NCI-H524 treated with DMSO at 0.1 percent for 48 hours (cell line): ENCODE measurements around the gene PLXND1.
"Not testable (repeated sequence)": the region's sequence is repeated elsewhere in the genome, so short reads cannot be mapped to it uniquely, and the experiment has no call there.

Experiments used
- DNase-seq: peaks from one replicate; lab custom pipeline; 2025; lab: John Stamatoyannopoulos, UW

PLXND1 gene

GRCh38 chr3:129612534-129613366 lies 6.3 kb upstream of the PLXND1 start:
- no peak for DNase-seq

DNA sequence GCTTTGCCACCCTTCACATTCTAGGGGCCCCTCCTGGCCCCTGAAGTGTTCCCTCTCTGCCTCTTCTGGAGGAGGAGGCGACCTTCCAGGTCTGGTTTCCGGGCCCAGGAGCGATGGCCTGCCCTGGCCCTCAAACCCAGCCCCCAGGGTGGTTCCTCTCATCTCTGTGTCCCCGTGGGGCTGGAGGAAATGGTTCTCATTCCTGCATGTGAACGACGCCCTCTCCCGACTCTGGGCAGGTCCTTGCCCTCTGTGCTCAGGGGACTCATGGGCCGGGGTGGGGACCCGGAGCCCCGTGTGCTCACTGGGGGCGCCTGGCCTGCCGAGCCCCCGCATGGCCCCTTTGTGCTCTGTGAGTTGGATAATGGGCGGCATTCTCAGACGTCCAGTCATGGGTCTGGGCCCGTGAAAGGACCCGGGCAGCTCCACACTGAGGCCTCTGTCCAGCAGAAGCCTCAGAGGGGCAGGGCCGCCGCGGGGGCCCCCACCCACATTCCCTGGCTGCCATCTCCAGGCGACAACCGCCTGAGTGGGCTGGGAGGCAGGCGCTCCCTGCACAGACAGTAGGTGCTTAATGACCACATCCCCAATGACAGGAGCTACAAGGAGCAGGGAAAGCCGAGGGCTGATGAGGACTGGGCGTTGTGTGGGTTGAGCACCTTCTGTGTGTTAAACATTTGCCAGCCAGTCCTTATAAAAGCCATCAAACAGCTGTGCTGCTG lies 5.5 kb upstream of the PLXND1 start:
- DNase-seq: no peak

GRCh38 chr3:129611446-129611800 lies 4.9 kb upstream of the PLXND1 start:
- no peak for DNase-seq

DNA sequence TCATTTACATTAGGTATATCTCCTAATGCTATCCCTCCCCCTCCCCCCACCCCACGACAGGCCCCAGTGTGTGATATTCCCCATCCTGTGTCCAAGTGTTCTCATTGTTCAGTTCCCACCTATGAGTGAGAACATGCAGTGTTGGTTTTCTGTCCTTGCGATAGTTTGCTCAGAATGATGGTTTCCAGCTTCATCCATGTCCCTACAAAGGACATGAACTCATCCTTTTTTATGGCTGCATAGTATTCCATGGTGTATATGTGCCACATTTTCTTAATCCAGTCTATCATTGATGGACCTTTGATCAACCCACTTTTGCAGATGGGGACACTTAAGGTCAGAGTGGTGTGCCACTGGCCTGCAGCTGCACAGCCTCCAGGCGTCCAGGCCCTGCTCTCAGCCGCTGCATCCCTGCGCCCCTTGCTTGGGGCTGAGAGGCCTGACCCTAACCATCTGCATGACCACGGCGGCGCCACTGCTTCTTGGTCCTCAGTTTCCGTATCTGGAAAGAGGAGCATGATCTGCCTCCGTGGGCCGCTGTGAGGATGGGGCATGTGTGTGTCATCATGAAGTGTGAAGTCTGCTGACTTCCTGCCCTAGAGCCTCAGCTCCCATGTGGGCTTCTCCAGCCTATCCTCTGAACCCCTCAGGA lies 4.4 kb upstream of the PLXND1 start:
- DNase-seq: not testable (repeated sequence)

DNA sequence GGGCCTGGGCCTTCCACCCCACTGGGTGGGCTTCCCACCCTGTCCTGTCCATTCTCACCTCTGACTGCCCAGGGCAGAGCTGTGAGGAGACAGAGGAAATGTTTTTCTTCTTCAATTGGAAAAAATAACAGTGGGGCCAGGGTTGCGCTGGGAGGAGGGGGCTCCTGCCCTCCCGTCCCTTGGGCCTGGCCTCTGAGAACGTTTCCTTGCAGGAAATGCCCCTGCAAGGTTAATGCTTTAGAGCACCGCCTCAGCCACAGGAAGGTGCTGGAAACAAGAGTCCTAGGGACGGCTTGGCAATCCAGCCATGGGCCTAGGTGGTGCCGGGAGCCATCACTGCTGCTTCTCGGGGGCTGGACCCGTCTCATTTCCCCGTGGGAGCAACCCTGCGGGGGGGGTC lies 3.8 kb upstream of the PLXND1 start:
- no peak for DNase-seq

- no peak for DNase-seq
These were observed 3.2 kb upstream of the PLXND1 start for GRCh38 chr3:129609591-129610182.

GRCh38 chr3:129608936-129609590 lies 2.6 kb upstream of the PLXND1 start:
- no peak for DNase-seq

- peak; percentile 20 for DNase-seq
These were observed 1.8 kb upstream of the PLXND1 start for GRCh38 chr3:129608087-129608935.

- DNase-seq: no peak
These were observed 1.1 kb upstream of the PLXND1 start for GRCh38 chr3:129607391-129608068.

DNA sequence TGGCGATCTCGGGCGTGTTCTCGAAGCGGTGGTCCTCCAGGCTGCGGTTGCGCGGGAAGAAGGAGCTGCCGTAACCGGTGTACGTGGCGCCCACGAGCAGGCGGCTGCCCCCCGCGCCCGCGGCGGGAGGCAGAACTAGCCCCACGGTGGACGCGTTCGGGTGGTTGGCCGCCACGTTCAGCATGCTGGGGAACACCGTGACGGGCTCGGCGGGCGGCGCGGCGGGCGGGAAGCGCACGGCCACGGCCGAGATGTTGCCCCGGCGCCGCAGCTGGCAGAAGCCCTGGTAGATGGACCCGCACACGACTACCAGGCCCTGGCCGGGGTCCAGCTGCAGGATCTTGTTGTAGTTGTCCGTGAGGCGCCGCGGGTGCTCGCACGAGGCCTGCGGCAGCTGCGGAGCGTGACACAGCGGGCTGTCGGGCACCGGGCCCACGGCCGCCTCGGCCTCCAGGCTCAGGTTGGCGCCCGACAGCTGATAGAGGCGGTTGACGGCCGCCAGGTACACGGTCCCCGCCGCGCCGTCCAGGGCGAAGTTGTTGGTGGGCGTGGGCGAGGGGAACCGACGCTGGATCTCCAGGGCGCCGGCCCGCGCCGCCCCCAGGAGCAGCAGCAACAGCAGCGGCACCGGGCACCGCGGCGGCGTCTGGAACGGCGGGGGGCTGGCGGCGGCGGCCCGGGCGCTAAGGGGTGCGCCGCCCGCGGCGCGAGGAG lies 397 bp downstream of the PLXND1 start:
- DNase-seq: no peak

GRCh38 chr3:129605203-129605921 lies 1.1 kb downstream of the PLXND1 start:
- no peak for DNase-seq

DNA sequence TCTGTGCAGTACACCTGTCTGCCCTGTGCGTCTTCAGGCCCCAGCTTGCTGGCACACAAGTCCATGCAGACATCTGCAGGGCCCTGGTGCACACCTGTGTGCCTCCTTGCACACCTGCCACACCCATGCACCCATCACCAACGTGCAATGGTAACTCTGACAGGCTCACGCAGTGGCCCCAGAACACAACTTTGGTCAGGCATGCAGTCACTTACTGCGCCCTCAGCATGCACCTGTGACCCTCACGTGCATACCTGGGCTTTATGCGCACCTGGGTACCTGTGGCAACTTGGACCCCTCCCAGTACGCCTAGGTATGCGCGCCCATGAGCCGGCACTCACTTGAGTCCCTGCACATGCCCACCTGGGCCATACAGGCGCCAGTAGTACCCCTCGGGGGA lies 1.7 kb downstream of the PLXND1 start:
- DNase-seq: no peak

- DNase-seq: no peak
These were observed 2.3 kb downstream of the PLXND1 start for GRCh38 chr3:129603991-129604749.

GRCh38 chr3:129603561-129603942 lies 2.9 kb downstream of the PLXND1 start:
- DNase-seq: no peak

DNA sequence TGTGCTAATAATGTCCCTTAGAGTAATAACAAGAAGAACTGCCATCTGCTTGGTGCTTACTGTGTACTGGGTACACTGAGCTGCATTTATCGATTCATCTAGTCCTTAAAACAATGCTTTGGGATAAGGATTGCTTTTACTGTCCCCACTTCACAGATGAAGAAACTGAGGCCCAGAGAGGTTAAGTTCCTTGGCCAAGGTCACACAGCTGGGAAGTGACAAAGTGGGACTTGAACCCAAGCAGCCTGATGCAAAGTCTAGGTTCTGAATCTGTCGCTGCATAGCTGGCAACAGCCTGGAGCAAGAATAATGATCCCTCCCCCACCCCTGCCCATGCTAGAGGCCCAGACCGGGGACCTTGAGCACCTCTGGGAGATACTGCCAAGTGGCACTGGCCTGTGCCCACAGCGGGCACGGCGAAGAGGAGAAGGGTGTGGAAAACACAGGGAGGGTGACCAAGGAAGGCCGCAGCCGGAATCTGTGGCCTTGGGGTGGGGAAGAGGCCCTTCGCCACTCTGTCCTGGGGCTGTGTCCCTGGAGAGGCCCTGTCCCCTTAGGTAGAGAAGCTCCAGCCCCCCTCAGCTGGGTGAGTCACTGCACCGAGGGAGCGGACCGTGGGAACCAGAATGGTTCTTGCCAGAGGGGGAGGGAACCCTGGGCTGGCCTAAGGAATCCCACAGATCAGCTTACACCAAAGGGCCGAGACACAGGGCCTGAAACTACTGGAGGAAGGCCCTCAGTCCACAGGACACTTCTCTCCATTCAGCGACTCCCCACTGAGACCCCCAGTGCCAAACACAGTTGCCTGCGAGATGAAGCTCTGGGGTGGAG lies 3.5 kb downstream of the PLXND1 start:
- DNase-seq: no peak

DNA sequence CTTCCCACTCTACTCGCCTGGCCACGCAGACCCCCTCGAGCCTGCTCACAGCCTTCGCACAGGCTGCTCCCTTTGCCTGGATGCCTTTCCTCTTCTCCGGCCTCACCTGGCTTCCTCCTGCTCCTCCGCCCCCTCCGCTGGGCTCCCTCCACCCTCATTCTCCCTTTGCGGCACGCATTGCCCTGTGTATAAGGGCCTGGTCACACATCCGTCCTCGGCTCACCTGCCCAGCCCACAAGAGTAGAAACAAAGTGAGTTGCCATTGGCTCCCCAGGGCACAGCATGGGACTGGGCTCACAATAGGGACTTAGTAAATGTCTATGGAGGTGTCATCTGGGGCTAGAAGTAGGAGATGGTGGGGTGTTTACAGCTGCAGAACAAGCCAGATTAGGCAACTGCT lies 4.2 kb downstream of the PLXND1 start:
- DNase-seq: no peak

DNA sequence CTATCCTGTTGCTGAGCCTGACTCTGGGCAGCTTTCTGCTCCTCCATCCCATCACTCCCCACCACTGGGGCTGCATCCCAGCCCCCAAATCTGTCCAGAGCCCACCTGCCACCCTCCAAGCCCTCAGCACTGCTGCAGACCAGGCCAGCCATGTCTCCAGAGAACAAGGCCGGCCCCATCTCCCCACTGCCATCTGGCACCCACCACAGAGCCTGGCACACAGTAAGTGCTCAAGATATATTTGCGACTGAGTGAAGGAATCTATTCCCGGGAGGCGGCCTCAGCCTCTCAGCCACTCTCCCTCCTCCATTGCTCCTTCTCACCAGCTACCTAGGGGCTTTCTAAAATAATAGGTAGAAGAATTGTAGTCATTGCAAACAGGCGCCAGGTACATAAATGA lies 4.8 kb downstream of the PLXND1 start:
- DNase-seq: no peak

DNA sequence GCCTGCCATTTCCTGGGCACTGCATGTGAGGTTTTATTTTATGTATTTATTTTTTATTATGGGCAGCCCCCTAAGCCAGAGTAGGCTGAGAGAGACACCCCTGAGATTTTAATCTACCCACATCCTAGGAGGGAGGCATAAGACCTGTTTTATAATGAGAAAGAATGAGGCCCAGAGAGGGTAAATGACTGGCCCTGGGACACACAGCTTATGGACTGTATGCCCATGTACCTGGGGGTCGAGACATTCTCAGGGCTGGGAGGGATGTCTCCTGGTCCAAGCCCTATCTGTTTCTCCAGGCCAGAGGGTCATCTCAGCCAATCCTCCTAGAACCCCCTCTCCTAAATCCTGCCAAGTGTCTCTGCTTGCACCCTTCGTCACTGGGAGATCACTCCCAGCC lies 6.1 kb downstream of the PLXND1 start:
- no peak for DNase-seq
